OCI-LY1 (cell line): Measurements from ENCODE around the gene ARHGAP24.

Experiments used
- H2AFZ ChIP-seq: fragments of 200-600 bp; sonication (generic), shearing (Covaris generic); 2 replicates; pipeline ENCODE4 v1.6.0; 2014; ENCODE audit warnings: antibody characterized with exemption, mild to moderate bottlenecking, low read length
- H3F3A ChIP-seq: fragments of 200-600 bp; sonication (generic), shearing (Covaris generic); 2 replicates; pipeline ENCODE4 v1.6.0; 2014; ENCODE audit warnings: mild to moderate bottlenecking, antibody characterized with exemption, low read length, moderate library complexity; ENCODE audit not compliant: insufficient read depth
- H3K27ac ChIP-seq: fragments of 200-600 bp; sonication (generic); 2 replicates; pipeline ENCODE4 v1.5.1; 2014; ENCODE audit warnings: low read length, mixed run types, mild to moderate bottlenecking, low read depth; ENCODE audit not compliant: poor library complexity, severe bottlenecking
- H3K27me3 ChIP-seq: fragments of 200-600 bp; sonication (generic); 2 replicates; pipeline ENCODE4 v1.6.0; 2014; ENCODE audit warnings: antibody characterized with exemption, mild to moderate bottlenecking, low read length, moderate library complexity; ENCODE audit not compliant: insufficient read depth
- H3K36me3 ChIP-seq: fragments of 200-600 bp; sonication (generic); 2 replicates; pipeline ENCODE4 v1.6.1; 2014; ENCODE audit warnings: mild to moderate bottlenecking, antibody characterized with exemption, low read length, moderate library complexity, mixed read lengths; ENCODE audit not compliant: insufficient read depth
- H3K4me1 ChIP-seq: fragments of 200-600 bp; sonication (generic); 2 replicates; pipeline ENCODE4 v1.5.1; 2014; ENCODE audit warnings: mild to moderate bottlenecking, low read length, moderate library complexity; ENCODE audit not compliant: insufficient read depth, severe bottlenecking
- H3K4me2 ChIP-seq: fragments of 200-600 bp; sonication (generic), shearing (Covaris generic); 2 replicates; pipeline ENCODE4 v1.6.1; 2014; ENCODE audit warnings: low read length
- H3K4me3 ChIP-seq: fragments of 200-600 bp; sonication (generic); 2 replicates; pipeline ENCODE4 v1.5.1; 2014; ENCODE audit warnings: low read length, low read depth, mild to moderate bottlenecking, mixed read lengths; ENCODE audit not compliant: poor library complexity, severe bottlenecking
- H3K79me2 ChIP-seq: fragments of 200-600 bp; shearing (Covaris generic); 2 replicates; pipeline ENCODE4 v1.6.1; 2016; ENCODE audit warnings: mixed run types, low read length, mixed read lengths; ENCODE audit not compliant: insufficient read depth
- H3K9ac ChIP-seq: fragments of 200-600 bp; sonication (generic), shearing (Covaris generic); 2 replicates; pipeline ENCODE4 v1.6.1; 2014; ENCODE audit warnings: mild to moderate bottlenecking, low read length, mixed read lengths
- H3K9me2 ChIP-seq: fragments of 200-600 bp; sonication (generic), shearing (Covaris generic); 2 replicates; pipeline ENCODE4 v1.6.1; 2014; ENCODE audit warnings: low read depth, mild to moderate bottlenecking, low read length, mixed read lengths
- H3K9me3 ChIP-seq: fragments of 200-600 bp; shearing (Covaris generic); 2 replicates; pipeline ENCODE4 v1.6.1; 2014; ENCODE audit warnings: low read length, mixed read lengths
- H4K20me1 ChIP-seq: fragments of 200-600 bp; sonication (generic), shearing (Covaris generic); 2 replicates; pipeline ENCODE4 v1.6.0; 2016; ENCODE audit warnings: mild to moderate bottlenecking, low read length; ENCODE audit not compliant: insufficient read depth
- CTCF ChIP-seq: fragments of 200-600 bp; sonication (generic), shearing (Covaris generic); IDR thresholded peaks from 2 replicates; pipeline ENCODE4 v1.5.1; 2017; ENCODE audit warnings: mild to moderate bottlenecking, antibody characterized with exemption, low read length, moderate library complexity, mixed read lengths
- EZH2 ChIP-seq: fragments of 200-600 bp; sonication (generic), shearing (Covaris generic); IDR thresholded peaks from 2 replicates; pipeline ENCODE4 v1.8.0; 2017; ENCODE audit warnings: borderline replicate concordance, mixed run types, mild to moderate bottlenecking, antibody characterized with exemption, low read length, moderate library complexity, mixed read lengths

Gene ARHGAP24

GRCh38 chr4:85610450-85610849, 135.5 kb downstream of the ARHGAP24 start:
- H3K9me3 ChIP-seq = peaks cover 7% of the 10 kb centered on the region; the same call in 1 of the 2 replicates
- H3F3A ChIP-seq = peaks cover 12% of the 10 kb centered on the region
- H3K79me2 ChIP-seq = peaks cover 40% of the 10 kb centered on the region
- H3K4me2 ChIP-seq = peak overlapping the region; percentile 13; the same call in 1 of the 2 replicates
- H3K9ac ChIP-seq = peak overlapping the region; percentile 52
- H3K27ac ChIP-seq = peak overlapping the region; percentile 99
- peaks cover 63% of the 10 kb centered on the region for H3K36me3 ChIP-seq
- H3K9me2 ChIP-seq = no peaks in the 10 kb centered on the region
- H2AFZ ChIP-seq = no peak overlapping the region
- H3K4me3 ChIP-seq = no peak overlapping the region
- TF ChIP-seq EZH2 (no peak), CTCF (no peak)
- no peaks in the 10 kb centered on the region for H4K20me1 ChIP-seq
- no peaks in the 10 kb centered on the region for H3K27me3 ChIP-seq
- peaks cover 67% of the 10 kb centered on the region for H3K4me1 ChIP-seq

- Histone ChIP-seq H3K4me1 (peaks cover 55% of the 10 kb centered on the region), H3K36me3 (peaks cover 68% of the 10 kb centered on the region), H3K79me2 (peaks cover 46% of the 10 kb centered on the region), H3K9me2 (no peaks in the 10 kb centered on the region), H3K9ac (no peak overlapping the region; the same call in 1 of the 2 replicates), H3K9me3 (peaks cover 9% of the 10 kb centered on the region; the same call in 1 of the 2 replicates), H3K27me3 (no peaks in the 10 kb centered on the region), H3K4me3 (no peak overlapping the region), H3K27ac (peak overlapping the region; percentile 99), H4K20me1 (no peaks in the 10 kb centered on the region), H2AFZ (no peak overlapping the region), H3K4me2 (no peak overlapping the region), H3F3A (peaks cover 8% of the 10 kb centered on the region)
- TF ChIP-seq CTCF (no peak), EZH2 (no peak)
These were observed 136.7 kb downstream of the ARHGAP24 start for GRCh38 chr4:85611661-85612060.

GRCh38 chr4:85613901-85614300, 139.0 kb downstream of the ARHGAP24 start:
- Histone ChIP-seq H3K79me2 (peaks cover 61% of the 10 kb centered on the region), H3K9me2 (no peaks in the 10 kb centered on the region)

More at GRCh38 chr4:85613901-85614300, 139.0 kb downstream of the ARHGAP24 start:
- H3K27me3 ChIP-seq = no peaks in the 10 kb centered on the region
- peaks cover 84% of the 10 kb centered on the region for H3K36me3 ChIP-seq
- H3K9ac ChIP-seq = no peak overlapping the region
- no peaks in the 10 kb centered on the region for H4K20me1 ChIP-seq
- no peak overlapping the region for H2AFZ ChIP-seq
- peaks cover 35% of the 10 kb centered on the region for H3K4me1 ChIP-seq
- TF ChIP-seq EZH2 = no peak
- TF ChIP-seq CTCF = no peak
- 0 out of 2 replicates have a peak, but pooled peaks cover 4% of the 10 kb centered on the region for H3F3A ChIP-seq
- H3K9me3 ChIP-seq = peaks cover 15% of the 10 kb centered on the region; the same call in 1 of the 2 replicates
- no peak overlapping the region for H3K4me2 ChIP-seq
- no peak overlapping the region for H3K4me3 ChIP-seq
- no peak overlapping the region for H3K27ac ChIP-seq
